Endodermal cell (in vitro differentiated cells): ENCODE measurements around the gene MUC22. TPM values are rescaled to one million over a fixed set of nuclear protein-coding genes. Genes with fewer than 3 reads are reported as not detected.
"Not testable (repeated sequence)": the region's sequence is repeated elsewhere in the genome, so short reads cannot be mapped to it uniquely, and the experiment has no call there.

Experiments
- DNase-seq: peaks from one replicate; pipeline ENCODE4 v3.0.0-alpha.2; 2017
- H3K27ac ChIP-seq: 2 replicates; pipeline ENCODE4 v1.5.1; 2013; ENCODE audit warnings: mild to moderate bottlenecking, low read depth, low read length, moderate library complexity
- H3K27me3 ChIP-seq: 2 replicates; pipeline ENCODE4 v1.6.1; 2013; ENCODE audit warnings: mild to moderate bottlenecking, low read length, moderate library complexity; ENCODE audit not compliant: insufficient read depth, control insufficient read depth, poor library complexity, severe bottlenecking
- H3K36me3 ChIP-seq: 2 replicates; pipeline ENCODE4 v1.7.0; 2013; ENCODE audit warnings: mild to moderate bottlenecking, low read length, moderate library complexity; ENCODE audit not compliant: control insufficient read depth, insufficient read depth
- H3K4me1 ChIP-seq: one replicate; pipeline ENCODE4 v1.7.0; 2013; ENCODE audit warnings: low read length; ENCODE audit not compliant: control insufficient read depth, insufficient read depth
- H3K4me3 ChIP-seq: 2 replicates; pipeline ENCODE4 v1.5.1; 2013; ENCODE audit warnings: mild to moderate bottlenecking, low read length, moderate library complexity
- H3K9ac ChIP-seq: 2 replicates; pipeline ENCODE4 v1.6.1; 2013; ENCODE audit warnings: mild to moderate bottlenecking, low read length, moderate library complexity; ENCODE audit not compliant: poor library complexity, severe bottlenecking; ENCODE audit errors: extremely low read depth
- H3K9me3 ChIP-seq: 2 replicates; pipeline ENCODE4 v1.6.1; 2013; ENCODE audit warnings: mild to moderate bottlenecking, low read length, moderate library complexity; ENCODE audit not compliant: control insufficient read depth
- H3K27ac Mint-ChIP-seq: 2 replicates; pipeline ENCODE4 v1.8.0; 2020; ENCODE audit warnings: mixed read lengths
- H3K27me3 Mint-ChIP-seq: 2 replicates; pipeline ENCODE4 v1.8.0; 2021; ENCODE audit warnings: mild to moderate bottlenecking, mixed read lengths; ENCODE audit not compliant: insufficient read depth
- H3K36me3 Mint-ChIP-seq: 2 replicates; pipeline ENCODE4 v1.8.0; 2020; ENCODE audit warnings: low read depth, mixed read lengths
- H3K4me1 Mint-ChIP-seq: 2 replicates; pipeline ENCODE4 v1.8.0; 2020; ENCODE audit warnings: mixed read lengths
- H3K4me3 Mint-ChIP-seq: 2 replicates; pipeline ENCODE4 v1.8.0; 2020; ENCODE audit warnings: mild to moderate bottlenecking, moderate library complexity, mixed read lengths
- H3K9me3 Mint-ChIP-seq: 2 replicates; pipeline ENCODE4 v1.8.0; 2020; ENCODE audit warnings: mild to moderate bottlenecking, mixed read lengths
- CTCF ChIP-seq: fragments of 200-600 bp; sonication (generic); conservative IDR thresholded peaks from 2 replicates; pipeline ENCODE4 v1.5.0; 2021; ENCODE audit warnings: antibody characterized with exemption, mild to moderate bottlenecking
- WGBS, 2 experiments: methylation state at CpG; one replicate each; pipeline versions ENCODE4 v1.1.5 to v1.1.7; 2013; ENCODE audit warnings: missing lambda C conversion rate in 2 of 2, mixed read lengths in 1 of 2; ENCODE audit not compliant: insufficient coverage in 1 of 2, insufficient read length in 1 of 2; 5-methylcytosine and 5-hydroxymethylcytosine counted together
- total RNA-seq, 2 donors: library from RNA; stranded (reverse); fragmentation: NEBNext Ultra II Directional in 1 of 2; extraction: Animal tissue kit (Norgen Biotek cat#: 25700) in 1 of 2; gene quantifications; 2 replicates in 1 of 2; 3 replicates in 1 of 2; pipeline ENCODE4 v1.2.1, GENCODE V29; 2021

MUC22 gene
- total RNA-seq, 2 donors from 2014 or later: not detected

GRCh38 chr6:31020057-31020456 lies 9.8 kb downstream of the MUC22 start:
- H3K27ac Mint-ChIP-seq: no peak overlapping the region
- H3K4me1 Mint-ChIP-seq: no peaks in the 10 kb centered on the region
- peaks cover 26% of the 10 kb centered on the region for H3K27me3 Mint-ChIP-seq
- H3K4me3 Mint-ChIP-seq: peak overlapping the region; percentile 47
- H3K4me3 ChIP-seq: no peak overlapping the region
- no peak for DNase-seq
- H3K9ac ChIP-seq: no peak overlapping the region
- H3K4me1 ChIP-seq: no peaks in the 10 kb centered on the region
- H3K36me3 ChIP-seq: no peaks in the 10 kb centered on the region
- H3K27me3 ChIP-seq: no peaks in the 10 kb centered on the region
- TF ChIP-seq CTCF: no peak
- H3K36me3 Mint-ChIP-seq: no peaks in the 10 kb centered on the region
- no peak overlapping the region for H3K27ac ChIP-seq
- H3K9me3 ChIP-seq: peaks cover 12% of the 10 kb centered on the region
- 83 to 88% methylated on average over 1 to 2 of the region's 2 CpGs for WGBS, 2 experiments
- peaks cover 30% of the 10 kb centered on the region for H3K9me3 Mint-ChIP-seq

GRCh38 chr6:31020631-31021255 lies 10.5 kb downstream of the MUC22 start:
- H3K36me3 Mint-ChIP-seq, H3K27me3 ChIP-seq, H3K4me1 Mint-ChIP-seq, H3K4me1 ChIP-seq, H3K36me3 ChIP-seq, H3K27ac Mint-ChIP-seq, H3K4me3 ChIP-seq, H3K27ac ChIP-seq, H3K9ac ChIP-seq: not testable (repeated sequence)
- peaks cover 12% of the 10 kb centered on the region for H3K9me3 ChIP-seq
- peaks cover 29% of the 10 kb centered on the region for H3K27me3 Mint-ChIP-seq
- peak; percentile 67 for DNase-seq
- peaks cover 25% of the 10 kb centered on the region for H3K9me3 Mint-ChIP-seq
- 91 to 98% methylated on average over 11 to 36 of the region's 36 CpGs for WGBS, 2 experiments
- H3K4me3 Mint-ChIP-seq: peak overlapping the region; percentile 47

GRCh38 chr6:31021705-31022531 lies 11.6 kb downstream of the MUC22 start:
- H3K4me1 ChIP-seq, H3K27ac Mint-ChIP-seq, H3K4me3 ChIP-seq, H3K27ac ChIP-seq, H3K4me1 Mint-ChIP-seq, H3K36me3 Mint-ChIP-seq, H3K36me3 ChIP-seq, H3K27me3 ChIP-seq, H3K9me3 ChIP-seq, H3K9ac ChIP-seq, H3K4me3 Mint-ChIP-seq, DNase-seq: not testable (repeated sequence)
- Mint-ChIP-seq H3K9me3 (peaks cover 19% of the 10 kb centered on the region), H3K27me3 (peaks cover 31% of the 10 kb centered on the region)
- WGBS, 2 experiments: 88 to 90% methylated on average over 12 to 15 of the region's 15 CpGs

GRCh38 chr6:31025595-31025994 lies 15.3 kb downstream of the MUC22 start:
- no peak overlapping the region for H3K4me3 ChIP-seq
- Mint-ChIP-seq H3K27ac (no peak overlapping the region), H3K4me1 (no peaks in the 10 kb centered on the region), H3K36me3 (no peaks in the 10 kb centered on the region), H3K4me3 (no peak overlapping the region), H3K27me3 (peaks cover 31% of the 10 kb centered on the region), H3K9me3 (peaks cover 9% of the 10 kb centered on the region)
- H3K9ac ChIP-seq: no peak overlapping the region
- peaks cover 7% of the 10 kb centered on the region for H3K27me3 ChIP-seq
- no peaks in the 10 kb centered on the region for H3K36me3 ChIP-seq
- TF ChIP-seq CTCF: no peak
- 87 to 93% methylated on average over 2 to 4 of the region's 4 CpGs for WGBS, 2 experiments
- no peak overlapping the region for H3K27ac ChIP-seq
- DNase-seq: no peak
- no peaks in the 10 kb centered on the region for H3K9me3 ChIP-seq
- no peaks in the 10 kb centered on the region for H3K4me1 ChIP-seq
